ENCODE data around the gene TMX2.
"Not testable (repeated sequence)": the region's sequence is repeated elsewhere in the genome, so short reads cannot be mapped to it uniquely, and the experiment has no call there.

The TMX2 gene

GRCh38 chr11:57711414-57712255 lies 758 bp upstream of the TMX2 start, which contains the start of gene MED19:
Gene MED19, minus strand, starts transcription at chr11:57712215. Its CDS starts 36 bp downstream, at chr11:57712179.
- Histone ChIP-seq H3K27ac (ENCODE audit: low read depth, low read length) (peak within 1 kb of the TSS; percentile 84), H3K36me3 (ENCODE audit: control insufficient read depth in 5 of 5, insufficient read depth in 5 of 5, low read length in 5 of 5) (no peaks in the 10 kb centered on the region), H3K9me3 (ENCODE audit: control insufficient read depth in 5 of 5, low read length in 5 of 5) (no peaks in the 10 kb centered on the region), H3K4me1 (ENCODE audit: control insufficient read depth in 5 of 5, insufficient read depth in 5 of 5, low read length in 5 of 5) (peaks cover 3 to 39% (median 34%) of the 10 kb centered on the region in 5 donors), H3K4me3 (ENCODE audit: low read depth in 1 of 5, low read length in 5 of 5) (peak within 1 kb of the TSS; percentile 97 to 100 (median 100)), H3K9ac (ENCODE audit: low read length in 5 of 5) (peak within 1 kb of the TSS; percentile 48 to 99 (median 94)), H3K27me3 (ENCODE audit: control insufficient read depth in 5 of 5, insufficient read depth in 4 of 5, low read length in 5 of 5) (no peaks in the 10 kb centered on the region)

DNA sequence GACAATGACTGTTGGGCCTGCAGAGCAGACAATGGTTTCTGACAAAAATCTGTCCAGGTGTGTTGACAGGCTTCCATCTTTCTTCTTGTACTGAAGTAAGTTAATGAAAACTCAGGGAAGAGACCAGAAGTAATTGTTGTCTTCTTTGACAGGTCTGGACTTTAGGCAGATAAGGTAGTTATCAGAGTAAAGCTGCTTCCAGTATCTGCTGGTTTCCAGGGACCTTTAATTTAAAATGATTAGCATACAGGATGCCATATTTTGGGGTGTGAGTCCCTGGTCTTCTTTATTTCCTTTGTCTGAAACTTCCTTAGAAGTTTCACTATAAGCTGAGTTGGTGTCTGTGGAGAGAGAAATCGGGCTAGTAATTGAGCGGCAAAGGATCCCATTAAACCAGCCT lies 1.4 kb downstream of the TMX2 start:
- H3K27ac ChIP-seq (ENCODE audit: low read depth, low read length): no peak overlapping the region

DNA sequence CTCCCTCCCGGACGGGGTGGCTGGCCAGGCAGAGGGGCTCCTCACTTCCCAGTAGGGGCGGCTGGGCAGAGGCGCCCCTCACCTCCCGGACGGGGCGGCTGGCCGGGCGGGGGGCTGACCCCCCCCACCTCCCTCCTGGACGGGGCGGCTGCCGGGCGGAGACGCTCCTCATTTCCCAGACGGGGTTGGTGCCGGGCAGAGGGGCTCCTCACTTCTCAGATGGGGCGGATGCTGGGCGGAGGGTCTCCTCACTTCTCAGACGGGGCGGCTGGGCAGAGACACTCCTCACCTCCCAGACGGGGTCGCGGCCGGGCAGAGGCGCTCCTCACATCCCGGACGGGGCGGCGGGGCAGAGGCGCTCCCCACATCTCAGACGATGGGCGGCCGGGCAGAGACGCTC lies 4.3 kb downstream of the TMX2 start:
- H3K27me3 ChIP-seq (ENCODE audit: control insufficient read depth in 5 of 5, insufficient read depth in 4 of 5, low read length in 5 of 5); H3K27ac ChIP-seq (ENCODE audit: low read depth, low read length); H3K9me3 ChIP-seq (ENCODE audit: control insufficient read depth in 5 of 5, low read length in 5 of 5); H3K4me3 ChIP-seq (ENCODE audit: low read depth in 1 of 5, low read length in 5 of 5); H3K9ac ChIP-seq (ENCODE audit: low read length in 5 of 5): not testable (repeated sequence)
- Histone ChIP-seq H3K4me1 (ENCODE audit: control insufficient read depth in 5 of 5, insufficient read depth in 5 of 5, low read length in 5 of 5) (peaks cover 3 to 23% (median 21%) of the 10 kb centered on the region in 5 donors), H3K36me3 (ENCODE audit: control insufficient read depth in 5 of 5, insufficient read depth in 5 of 5, low read length in 5 of 5) (peaks cover 0 to 12% (median 4%) of the 10 kb centered on the region in 5 donors)

More for the DNA sequence above, 1.4 kb downstream of the TMX2 start:
- H3K9ac ChIP-seq (ENCODE audit: low read length in 5 of 5): peak overlapping the region in 3 of 5 donors; percentile 91 to 99 (median 97)
- no peaks in the 10 kb centered on the region for H3K27me3 ChIP-seq (ENCODE audit: control insufficient read depth in 5 of 5, insufficient read depth in 4 of 5, low read length in 5 of 5)
- peak overlapping the region; percentile 97 to 100 (median 100) for H3K4me3 ChIP-seq (ENCODE audit: low read depth in 1 of 5, low read length in 5 of 5)
- H3K4me1 ChIP-seq (ENCODE audit: control insufficient read depth in 5 of 5, insufficient read depth in 5 of 5, low read length in 5 of 5): peaks cover 3 to 39% (median 34%) of the 10 kb centered on the region in 5 donors
- no peaks in the 10 kb centered on the region for H3K9me3 ChIP-seq (ENCODE audit: control insufficient read depth in 5 of 5, low read length in 5 of 5)
- peaks cover 0 to 7% (median 0%) of the 10 kb centered on the region in 5 donors for H3K36me3 ChIP-seq (ENCODE audit: control insufficient read depth in 5 of 5, insufficient read depth in 5 of 5, low read length in 5 of 5)

DNA sequence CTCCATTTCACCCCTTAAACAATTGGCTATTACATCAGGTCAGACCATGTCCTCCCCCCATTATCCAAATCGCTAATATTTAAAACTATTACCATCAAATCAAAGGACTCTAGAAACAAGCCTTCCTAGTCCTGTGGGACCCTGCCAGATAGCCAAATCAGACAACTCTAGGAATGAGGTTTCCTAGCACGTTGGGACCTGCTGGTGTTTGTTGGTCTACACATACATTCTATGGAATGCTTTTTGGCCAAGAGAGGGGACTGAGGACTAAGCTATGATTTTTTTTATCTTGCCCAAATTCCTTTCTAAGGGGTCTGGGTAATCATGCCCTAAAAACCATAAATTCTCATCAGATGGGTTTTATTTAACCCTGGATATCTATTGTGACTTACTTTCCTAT lies 14.8 kb downstream of the TMX2 start:
- Histone ChIP-seq H3K27me3 (ENCODE audit: control insufficient read depth in 5 of 5, insufficient read depth in 4 of 5, low read length in 5 of 5) (no peaks in the 10 kb centered on the region), H3K27ac (ENCODE audit: low read depth, low read length) (no peak overlapping the region), H3K9ac (ENCODE audit: low read length in 5 of 5) (no peak overlapping the region), H3K4me3 (ENCODE audit: low read depth in 1 of 5, low read length in 5 of 5) (no peak overlapping the region), H3K4me1 (ENCODE audit: control insufficient read depth in 5 of 5, insufficient read depth in 5 of 5, low read length in 5 of 5) (no peaks in the 10 kb centered on the region), H3K9me3 (ENCODE audit: control insufficient read depth in 5 of 5, low read length in 5 of 5) (no peaks in the 10 kb centered on the region), H3K36me3 (ENCODE audit: control insufficient read depth in 5 of 5, insufficient read depth in 5 of 5, low read length in 5 of 5) (peaks cover 0 to 2% (median 0%) of the 10 kb centered on the region in 5 donors)

DNA sequence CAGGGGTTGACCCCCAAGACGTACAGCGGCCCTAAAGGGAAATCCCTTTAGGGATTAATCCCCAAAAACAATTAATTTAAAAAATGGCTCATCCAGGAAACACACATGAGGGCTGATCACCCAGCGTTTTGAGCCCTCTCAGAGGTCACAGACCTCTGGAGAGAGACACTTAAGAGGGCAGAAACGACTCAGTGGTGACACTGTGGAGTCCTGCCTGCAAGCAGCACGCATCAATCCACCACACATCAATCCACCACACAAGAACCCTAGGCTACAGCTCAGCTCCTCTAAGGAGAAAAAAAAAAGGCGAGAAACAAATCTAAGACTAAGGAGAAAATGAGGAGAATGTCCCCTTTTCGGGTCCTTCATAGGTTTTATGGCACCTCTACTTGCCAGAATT lies 16.4 kb downstream of the TMX2 start:
- Histone ChIP-seq H3K27ac (ENCODE audit: low read depth, low read length) (no peak overlapping the region), H3K9me3 (ENCODE audit: control insufficient read depth in 5 of 5, low read length in 5 of 5) (no peaks in the 10 kb centered on the region), H3K9ac (ENCODE audit: low read length in 5 of 5) (no peak overlapping the region), H3K4me1 (ENCODE audit: control insufficient read depth in 5 of 5, insufficient read depth in 5 of 5, low read length in 5 of 5) (no peaks in the 10 kb centered on the region), H3K36me3 (ENCODE audit: control insufficient read depth in 5 of 5, insufficient read depth in 5 of 5, low read length in 5 of 5) (peaks cover 0 to 2% (median 0%) of the 10 kb centered on the region in 5 donors), H3K27me3 (ENCODE audit: control insufficient read depth in 5 of 5, insufficient read depth in 4 of 5, low read length in 5 of 5) (no peaks in the 10 kb centered on the region), H3K4me3 (ENCODE audit: low read depth in 1 of 5, low read length in 5 of 5) (no peak overlapping the region)

GRCh38 chr11:57729479-57729878 lies 17.1 kb downstream of the TMX2 start:
- H3K4me1 ChIP-seq (ENCODE audit: control insufficient read depth in 5 of 5, insufficient read depth in 5 of 5, low read length in 5 of 5): no peaks in the 10 kb centered on the region
- H3K27ac ChIP-seq (ENCODE audit: low read depth, low read length): no peak overlapping the region
- no peaks in the 10 kb centered on the region for H3K27me3 ChIP-seq (ENCODE audit: control insufficient read depth in 5 of 5, insufficient read depth in 4 of 5, low read length in 5 of 5)
- no peaks in the 10 kb centered on the region for H3K9me3 ChIP-seq (ENCODE audit: control insufficient read depth in 5 of 5, low read length in 5 of 5)
- no peak overlapping the region for H3K4me3 ChIP-seq (ENCODE audit: low read depth in 1 of 5, low read length in 5 of 5)
- H3K9ac ChIP-seq (ENCODE audit: low read length in 5 of 5): no peak overlapping the region
- peaks cover 0 to 2% (median 0%) of the 10 kb centered on the region in 5 donors for H3K36me3 ChIP-seq (ENCODE audit: control insufficient read depth in 5 of 5, insufficient read depth in 5 of 5, low read length in 5 of 5)

DNA sequence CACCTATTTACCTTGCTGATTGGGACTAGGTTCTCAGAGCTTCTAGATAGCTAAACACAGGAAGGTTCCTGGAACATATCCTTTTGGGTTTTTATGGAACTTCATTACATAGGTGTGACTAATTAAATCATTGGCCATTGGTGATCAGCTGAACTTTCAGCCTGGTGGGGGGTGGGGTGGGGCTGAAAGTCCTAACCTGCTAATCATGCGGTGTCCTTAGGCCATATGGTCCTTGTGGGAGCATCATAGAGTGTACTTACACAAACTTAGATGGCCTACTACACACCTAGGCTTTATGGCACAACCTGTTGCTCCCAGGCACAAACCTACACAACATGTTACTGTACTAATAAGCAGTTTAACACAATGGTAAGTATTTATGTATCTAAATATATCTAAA lies 20.3 kb downstream of the TMX2 start:
- H3K4me3 ChIP-seq (ENCODE audit: low read depth in 1 of 5, low read length in 5 of 5): no peak overlapping the region
- H3K9ac ChIP-seq (ENCODE audit: low read length in 5 of 5): no peak overlapping the region
- H3K27me3 ChIP-seq (ENCODE audit: control insufficient read depth in 5 of 5, insufficient read depth in 4 of 5, low read length in 5 of 5): no peaks in the 10 kb centered on the region
- H3K9me3 ChIP-seq (ENCODE audit: control insufficient read depth in 5 of 5, low read length in 5 of 5): no peaks in the 10 kb centered on the region
- no peak overlapping the region for H3K27ac ChIP-seq (ENCODE audit: low read depth, low read length)
- H3K4me1 ChIP-seq (ENCODE audit: control insufficient read depth in 5 of 5, insufficient read depth in 5 of 5, low read length in 5 of 5): no peaks in the 10 kb centered on the region
- H3K36me3 ChIP-seq (ENCODE audit: control insufficient read depth in 5 of 5, insufficient read depth in 5 of 5, low read length in 5 of 5): peaks cover 3 to 7% (median 4%) of the 10 kb centered on the region in 5 donors

DNA sequence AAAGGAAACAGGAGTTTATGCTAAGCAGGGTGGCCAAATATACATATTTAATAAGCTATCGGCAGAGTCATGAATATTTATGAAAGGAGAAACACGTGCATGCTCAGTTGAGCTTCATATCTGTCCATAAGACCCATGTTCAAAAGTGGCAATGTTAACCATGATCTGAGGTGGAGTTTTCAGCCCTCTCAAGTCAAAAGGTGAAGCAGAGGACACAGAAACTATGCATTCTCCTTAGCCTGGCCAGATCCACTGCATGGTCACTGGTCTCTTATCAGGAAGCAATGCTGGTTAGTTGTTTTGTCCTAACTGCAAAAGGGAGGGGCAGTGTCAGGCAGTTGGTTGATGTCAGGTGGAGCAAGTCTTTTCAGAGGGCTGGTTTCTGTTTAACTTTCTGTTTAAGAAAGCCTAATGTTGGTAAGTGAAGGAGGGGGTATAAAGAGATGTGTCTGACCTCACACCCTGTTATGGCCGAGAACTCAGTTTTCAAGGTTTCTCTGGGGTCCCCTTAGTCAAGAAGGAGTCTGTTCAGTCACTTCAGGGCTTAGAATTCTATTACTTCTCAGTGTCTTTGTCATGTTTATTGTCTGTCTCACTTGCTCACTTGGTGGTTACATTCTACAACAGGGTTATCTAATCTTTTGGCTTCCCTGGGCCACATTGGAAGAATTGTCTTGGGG lies 23.4 kb downstream of the TMX2 start:
- Histone ChIP-seq H3K36me3 (ENCODE audit: control insufficient read depth in 5 of 5, insufficient read depth in 5 of 5, low read length in 5 of 5) (peaks cover 11 to 23% (median 21%) of the 10 kb centered on the region in 5 donors), H3K27ac (ENCODE audit: low read depth, low read length) (no peak overlapping the region), H3K27me3 (ENCODE audit: control insufficient read depth in 5 of 5, insufficient read depth in 4 of 5, low read length in 5 of 5) (no peaks in the 10 kb centered on the region), H3K9me3 (ENCODE audit: control insufficient read depth in 5 of 5, low read length in 5 of 5) (no peaks in the 10 kb centered on the region), H3K4me3 (ENCODE audit: low read depth in 1 of 5, low read length in 5 of 5) (no peak overlapping the region), H3K9ac (ENCODE audit: low read length in 5 of 5) (no peak overlapping the region), H3K4me1 (ENCODE audit: control insufficient read depth in 5 of 5, insufficient read depth in 5 of 5, low read length in 5 of 5) (peaks cover 0 to 4% (median 2%) of the 10 kb centered on the region in 5 donors)

DNA sequence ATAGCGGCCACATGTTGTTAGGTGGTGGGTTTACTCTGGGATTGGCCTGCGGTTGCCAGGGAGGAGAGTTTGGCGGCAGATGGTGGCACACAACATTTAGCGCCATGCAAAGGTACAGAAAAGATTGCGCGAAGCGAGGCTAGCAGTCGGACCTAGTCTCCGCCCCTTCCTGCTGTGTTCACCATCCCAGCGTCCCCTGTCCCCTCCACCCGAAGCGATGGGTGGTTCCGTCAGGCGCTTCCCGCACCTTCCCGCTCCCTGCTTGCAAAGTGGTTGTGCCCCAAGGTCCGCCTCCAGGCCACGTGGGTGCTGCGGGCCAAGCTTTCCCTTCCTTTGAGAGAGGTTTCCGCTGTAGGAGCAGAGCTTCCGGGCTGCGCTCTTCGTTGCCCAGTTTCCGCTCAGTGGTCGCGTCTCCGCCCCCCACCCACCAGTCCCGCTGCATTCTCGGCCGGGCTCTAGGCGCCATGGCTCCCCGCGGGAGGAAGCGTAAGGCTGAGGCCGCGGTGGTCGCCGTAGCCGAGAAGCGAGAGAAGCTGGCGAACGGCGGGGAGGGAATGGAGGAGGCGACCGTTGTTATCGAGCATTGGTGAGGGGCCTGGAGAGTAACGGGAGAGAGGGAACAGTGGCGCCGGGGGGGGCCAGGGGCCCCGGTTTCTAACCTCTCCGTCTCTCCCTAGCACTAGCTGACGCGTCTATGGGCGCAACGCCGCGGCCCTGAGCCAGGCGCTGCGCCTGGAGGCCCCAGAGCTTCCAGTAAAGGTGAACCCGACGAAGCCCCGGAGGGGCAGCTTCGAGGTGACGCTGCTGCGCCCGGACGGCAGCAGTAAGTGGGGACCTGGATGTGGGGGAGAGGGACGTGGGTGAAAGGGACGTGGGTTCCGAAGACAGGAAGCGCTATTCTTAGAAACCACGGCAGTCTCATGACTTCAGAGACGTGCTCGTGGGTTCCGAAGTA lies 29.0 kb downstream of the TMX2 start, which contains the start of gene SELENOH:
SELENOH (plus strand) TSS at position 360 of the 955 bp plus-strand sequence; CDS start at position 465, 105 bp downstream.
- H3K9ac ChIP-seq (ENCODE audit: low read length in 5 of 5): peak within 1 kb of the TSS; percentile 88 to 98 (median 93)
- H3K36me3 ChIP-seq (ENCODE audit: control insufficient read depth in 5 of 5, insufficient read depth in 5 of 5, low read length in 5 of 5): peaks cover 11 to 59% (median 49%) of the 10 kb centered on the region in 5 donors
- peak within 1 kb of the TSS; percentile 89 for H3K27ac ChIP-seq (ENCODE audit: low read depth, low read length)
- H3K27me3 ChIP-seq (ENCODE audit: control insufficient read depth in 5 of 5, insufficient read depth in 4 of 5, low read length in 5 of 5): no peaks in the 10 kb centered on the region
- H3K4me1 ChIP-seq (ENCODE audit: control insufficient read depth in 5 of 5, insufficient read depth in 5 of 5, low read length in 5 of 5): peaks cover 6 to 30% (median 21%) of the 10 kb centered on the region in 5 donors
- H3K4me3 ChIP-seq (ENCODE audit: low read depth in 1 of 5, low read length in 5 of 5): peak within 1 kb of the TSS; percentile 81 to 96 (median 86)
- H3K9me3 ChIP-seq (ENCODE audit: control insufficient read depth in 5 of 5, low read length in 5 of 5): no peaks in the 10 kb centered on the region

All from subcutaneous abdominal adipose tissue (tissue), 5 donors.